Activated T-cell treated with anti-CD3 and anti-CD28 coated beads, Interleukin-2, amount 50 U/mL, for 4 hours (primary cell): ENCODE data around the gene EVA1B. TPM values are rescaled to one million over a fixed set of nuclear protein-coding genes. Genes with fewer than 3 reads are reported as not detected.

ENCODE experiments used
- ATAC-seq, 2 donors: fragments of 200-7000 bp; cut with Tn5 transposase; one replicate each; pipeline ENCODE4 v1.10.0; 2021
- DNase-seq: peaks from one replicate; pipeline ENCODE4 v3.0.0-alpha.2; 2020
- H3K27me3 Mint-ChIP-seq: one replicate; pipeline ENCODE4 v1.8.0; 2021; ENCODE audit warnings: low read depth, mixed read lengths
- H3K36me3 Mint-ChIP-seq: one replicate; pipeline ENCODE4 v1.8.0; 2022; ENCODE audit warnings: mixed read lengths; ENCODE audit not compliant: insufficient read depth
- H3K4me1 Mint-ChIP-seq: one replicate; pipeline ENCODE4 v1.8.0; 2021; ENCODE audit warnings: low read depth, mixed read lengths
- H3K4me3 Mint-ChIP-seq: one replicate; pipeline ENCODE4 v1.8.0; 2021; ENCODE audit warnings: mild to moderate bottlenecking, moderate library complexity, mixed read lengths
- H3K9me3 Mint-ChIP-seq: one replicate; pipeline ENCODE4 v1.8.0; 2021; ENCODE audit warnings: mixed read lengths
- total RNA-seq, 3 donors: library from RNA; stranded (reverse); gene quantifications; one replicate each; pipeline ENCODE4 v1.2.1, GENCODE V29; 2021

Gene EVA1B
- total RNA-seq, 3 donors from 2014 or later = 2.2 to 5.5 (median 4.5) TPM

DNA sequence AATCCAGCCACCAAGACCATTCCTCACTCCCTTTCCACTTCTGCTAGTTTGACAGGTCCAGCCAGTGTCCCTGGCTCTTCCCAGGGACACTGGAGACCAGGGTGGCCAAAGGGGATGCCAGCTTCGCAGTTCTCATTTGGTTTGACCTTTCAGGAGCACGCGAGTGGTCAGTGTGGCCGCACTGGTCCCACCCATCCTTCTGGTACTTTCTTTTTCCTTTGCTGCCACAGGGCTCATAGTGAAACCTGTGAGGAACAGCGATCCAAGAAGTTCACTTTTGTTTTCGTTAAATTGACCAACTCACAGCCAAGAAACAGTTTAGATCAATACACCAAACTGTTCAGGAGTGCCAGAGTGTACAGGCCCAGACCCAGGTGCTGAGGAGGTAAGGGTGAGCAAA lies 14.4 kb upstream of the EVA1B start:
- DNase-seq = no peak
- peaks cover 12% of the 10 kb centered on the region for H3K4me1 Mint-ChIP-seq
- no peak for ATAC-seq
- no peak overlapping the region for H3K4me3 Mint-ChIP-seq
- H3K9me3 Mint-ChIP-seq = no peaks in the 10 kb centered on the region
- H3K36me3 Mint-ChIP-seq = peaks cover 9% of the 10 kb centered on the region
- H3K27me3 Mint-ChIP-seq = no peaks in the 10 kb centered on the region

DNA sequence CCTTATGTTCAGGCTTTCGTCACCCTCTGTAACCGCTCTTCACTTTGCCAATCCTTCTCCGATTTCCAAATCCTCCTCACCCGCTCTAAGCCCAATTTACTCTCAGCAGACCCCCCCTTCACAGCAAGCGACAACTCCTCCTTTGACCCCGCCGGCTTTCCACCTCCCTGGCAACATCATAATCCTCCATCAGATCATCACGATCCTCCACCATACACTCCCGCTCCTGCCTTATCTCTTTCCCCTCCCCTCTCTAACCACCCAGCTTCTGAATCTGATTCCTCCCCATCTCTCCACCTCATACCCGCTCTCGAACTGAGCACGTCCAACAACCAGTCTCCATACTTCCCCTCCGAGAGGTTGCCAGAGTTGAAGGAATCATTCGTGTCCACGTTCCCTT lies 7.5 kb upstream of the EVA1B start:
- H3K9me3 Mint-ChIP-seq = no peaks in the 10 kb centered on the region
- no peak for DNase-seq
- no peak overlapping the region for H3K4me3 Mint-ChIP-seq
- H3K27me3 Mint-ChIP-seq = no peaks in the 10 kb centered on the region
- H3K4me1 Mint-ChIP-seq = no peaks in the 10 kb centered on the region
- ATAC-seq = no peak
- H3K36me3 Mint-ChIP-seq = no peaks in the 10 kb centered on the region

DNA sequence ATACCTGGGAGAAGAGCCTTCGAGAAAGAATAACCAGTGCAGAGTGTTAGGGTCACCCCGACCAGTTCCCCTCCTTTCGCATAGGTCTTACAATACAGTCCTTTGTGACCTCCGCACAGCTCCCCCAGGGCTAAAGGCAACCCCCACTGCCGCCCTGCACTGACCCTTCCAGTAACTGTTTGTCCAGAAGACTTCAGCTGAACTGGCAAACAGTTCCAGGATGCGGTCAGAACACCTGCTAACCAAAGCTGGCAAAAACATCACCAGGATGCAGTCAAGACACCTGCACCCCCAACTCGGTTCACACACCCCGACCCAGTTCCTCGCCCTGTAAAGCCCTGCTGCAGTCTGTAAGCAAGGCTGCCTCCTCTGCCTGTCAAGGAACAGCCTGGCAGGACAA lies 6.4 kb upstream of the EVA1B start:
- Mint-ChIP-seq H3K9me3 (no peaks in the 10 kb centered on the region), H3K27me3 (no peaks in the 10 kb centered on the region), H3K36me3 (no peaks in the 10 kb centered on the region), H3K4me1 (no peaks in the 10 kb centered on the region), H3K4me3 (no peak overlapping the region)
- ATAC-seq (no peak), DNase-seq (no peak)

DNA sequence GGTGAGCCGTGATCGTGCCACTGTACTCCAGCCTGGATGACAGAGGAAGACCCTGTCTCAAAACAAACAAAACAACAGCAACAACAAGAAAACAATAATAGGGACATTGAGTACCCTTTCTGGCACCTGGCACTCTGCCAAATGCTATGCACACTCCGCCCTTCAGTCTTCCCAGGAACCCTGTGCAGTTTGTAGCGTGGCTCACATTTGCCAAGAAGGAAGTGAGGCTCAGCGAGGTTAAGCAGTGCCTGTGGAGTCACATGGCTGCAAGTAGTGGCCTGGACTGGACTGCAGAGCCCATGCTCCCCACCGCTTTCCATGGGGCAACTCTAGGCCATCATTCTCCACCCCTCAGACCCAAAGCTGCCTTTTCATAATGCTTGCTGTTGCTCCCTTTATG lies 5.3 kb upstream of the EVA1B start:
- no peak for ATAC-seq
- no peaks in the 10 kb centered on the region for H3K27me3 Mint-ChIP-seq
- H3K9me3 Mint-ChIP-seq = no peaks in the 10 kb centered on the region
- peaks cover 10% of the 10 kb centered on the region for H3K4me1 Mint-ChIP-seq
- H3K4me3 Mint-ChIP-seq = no peak overlapping the region
- H3K36me3 Mint-ChIP-seq = no peaks in the 10 kb centered on the region
- DNase-seq = no peak

DNA sequence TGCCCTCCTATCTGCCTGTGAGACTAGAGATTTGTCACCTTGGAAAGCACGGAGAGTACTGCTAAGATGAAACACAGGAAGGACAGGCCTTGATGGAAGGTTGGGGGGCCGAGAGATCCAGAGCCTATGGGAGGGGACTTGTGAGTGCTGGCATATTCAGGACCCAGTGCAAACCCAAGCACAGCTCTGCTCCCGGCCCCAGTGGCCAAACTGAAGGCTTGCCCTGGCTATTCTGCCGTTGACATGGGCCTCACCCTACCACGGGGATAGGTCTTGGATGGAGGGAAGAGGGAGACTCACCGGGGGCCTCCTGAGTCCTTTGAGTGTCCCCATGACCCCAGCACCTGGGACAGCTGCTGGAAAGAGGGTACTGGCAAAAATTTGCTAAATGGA lies 4.6 kb upstream of the EVA1B start:
- H3K4me3 Mint-ChIP-seq = no peak overlapping the region
- H3K27me3 Mint-ChIP-seq = no peaks in the 10 kb centered on the region
- H3K4me1 Mint-ChIP-seq = peaks cover 10% of the 10 kb centered on the region
- H3K9me3 Mint-ChIP-seq = no peaks in the 10 kb centered on the region
- DNase-seq (no peak), ATAC-seq (no peak)
- no peaks in the 10 kb centered on the region for H3K36me3 Mint-ChIP-seq

DNA sequence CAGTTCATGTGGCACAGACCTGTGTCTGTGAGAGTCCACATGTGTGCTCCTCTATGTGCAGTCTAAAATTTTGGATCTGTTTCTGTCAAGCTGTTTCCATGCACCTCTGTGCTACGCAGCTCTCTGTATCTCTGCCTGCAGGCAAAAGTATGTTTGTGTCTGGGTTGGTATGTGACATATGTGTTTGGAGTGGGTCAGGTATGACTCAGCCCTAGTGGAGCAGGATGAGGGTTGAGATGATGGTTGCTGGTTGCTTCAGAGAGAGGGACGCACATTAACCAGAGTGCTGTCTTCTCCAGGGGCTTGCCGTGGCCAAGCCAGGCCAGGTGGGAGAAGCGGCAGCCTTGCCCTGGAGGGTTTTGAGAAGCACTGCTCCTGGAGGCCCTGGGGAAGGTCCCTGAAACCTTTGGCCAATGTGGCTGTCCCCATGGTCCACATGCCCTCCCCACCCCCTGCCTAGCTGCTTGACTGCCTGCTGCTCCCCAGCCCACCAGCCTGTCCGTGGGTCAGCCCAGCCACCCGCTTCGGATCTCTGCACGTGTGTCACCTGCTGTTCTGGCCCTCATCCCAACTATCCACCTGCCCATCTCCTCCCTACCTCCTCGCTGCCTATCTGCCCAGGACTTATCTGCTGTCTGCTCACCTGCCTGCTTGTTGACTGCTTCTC lies 4.1 kb upstream of the EVA1B start:
- ATAC-seq (no peak), DNase-seq (no peak)
- no peaks in the 10 kb centered on the region for H3K36me3 Mint-ChIP-seq
- H3K4me1 Mint-ChIP-seq = peaks cover 13% of the 10 kb centered on the region
- no peaks in the 10 kb centered on the region for H3K27me3 Mint-ChIP-seq
- H3K9me3 Mint-ChIP-seq = no peaks in the 10 kb centered on the region
- no peak overlapping the region for H3K4me3 Mint-ChIP-seq

DNA sequence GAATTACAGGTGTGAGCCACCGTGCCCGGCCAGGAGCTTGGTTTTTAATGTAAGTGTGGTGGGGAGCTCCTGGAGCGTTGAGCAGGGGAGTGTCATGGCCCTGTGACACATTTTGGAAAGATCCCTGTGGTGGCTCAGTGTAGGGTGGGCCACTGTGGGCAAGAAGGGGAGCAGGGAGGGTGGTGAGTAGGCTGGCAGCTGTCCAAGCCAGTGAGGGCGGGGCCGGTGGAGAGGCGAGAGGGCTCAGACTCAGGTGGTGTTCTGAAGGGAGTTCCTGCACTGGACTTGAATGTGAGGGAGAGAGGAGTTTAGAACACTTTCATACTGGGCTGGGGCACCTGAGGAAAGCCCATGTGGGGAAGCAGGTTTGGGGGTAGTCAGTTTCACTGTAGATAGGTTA lies 3.1 kb upstream of the EVA1B start:
- H3K9me3 Mint-ChIP-seq = no peaks in the 10 kb centered on the region
- no peak overlapping the region for H3K4me3 Mint-ChIP-seq
- ATAC-seq (no peak), DNase-seq (no peak)
- no peaks in the 10 kb centered on the region for H3K27me3 Mint-ChIP-seq
- H3K4me1 Mint-ChIP-seq = peaks cover 18% of the 10 kb centered on the region
- no peaks in the 10 kb centered on the region for H3K36me3 Mint-ChIP-seq

DNA sequence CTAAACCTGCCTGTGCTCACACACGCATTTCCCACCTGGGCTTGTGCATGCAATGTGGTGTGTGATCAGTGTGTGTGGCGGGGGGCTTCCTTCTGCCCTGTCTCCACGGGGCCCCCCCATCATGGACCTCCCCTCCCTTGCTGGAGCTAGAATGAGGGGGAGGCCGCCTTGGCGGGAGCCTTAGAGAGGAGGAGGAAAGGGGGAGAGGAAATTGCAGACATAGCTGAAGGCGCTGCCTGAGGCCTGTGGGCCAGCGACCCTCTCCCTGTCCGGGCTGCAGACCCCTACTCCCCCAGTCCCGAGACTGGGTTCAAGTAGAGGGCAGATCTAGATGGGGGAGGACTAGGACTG lies 883 bp upstream of the EVA1B start:
- no peak for DNase-seq
- H3K36me3 Mint-ChIP-seq = no peaks in the 10 kb centered on the region
- ATAC-seq = no peak
- H3K4me3 Mint-ChIP-seq = peak overlapping the region; percentile 59
- peaks cover 23% of the 10 kb centered on the region for H3K4me1 Mint-ChIP-seq
- H3K9me3 Mint-ChIP-seq = no peaks in the 10 kb centered on the region
- no peaks in the 10 kb centered on the region for H3K27me3 Mint-ChIP-seq

DNA sequence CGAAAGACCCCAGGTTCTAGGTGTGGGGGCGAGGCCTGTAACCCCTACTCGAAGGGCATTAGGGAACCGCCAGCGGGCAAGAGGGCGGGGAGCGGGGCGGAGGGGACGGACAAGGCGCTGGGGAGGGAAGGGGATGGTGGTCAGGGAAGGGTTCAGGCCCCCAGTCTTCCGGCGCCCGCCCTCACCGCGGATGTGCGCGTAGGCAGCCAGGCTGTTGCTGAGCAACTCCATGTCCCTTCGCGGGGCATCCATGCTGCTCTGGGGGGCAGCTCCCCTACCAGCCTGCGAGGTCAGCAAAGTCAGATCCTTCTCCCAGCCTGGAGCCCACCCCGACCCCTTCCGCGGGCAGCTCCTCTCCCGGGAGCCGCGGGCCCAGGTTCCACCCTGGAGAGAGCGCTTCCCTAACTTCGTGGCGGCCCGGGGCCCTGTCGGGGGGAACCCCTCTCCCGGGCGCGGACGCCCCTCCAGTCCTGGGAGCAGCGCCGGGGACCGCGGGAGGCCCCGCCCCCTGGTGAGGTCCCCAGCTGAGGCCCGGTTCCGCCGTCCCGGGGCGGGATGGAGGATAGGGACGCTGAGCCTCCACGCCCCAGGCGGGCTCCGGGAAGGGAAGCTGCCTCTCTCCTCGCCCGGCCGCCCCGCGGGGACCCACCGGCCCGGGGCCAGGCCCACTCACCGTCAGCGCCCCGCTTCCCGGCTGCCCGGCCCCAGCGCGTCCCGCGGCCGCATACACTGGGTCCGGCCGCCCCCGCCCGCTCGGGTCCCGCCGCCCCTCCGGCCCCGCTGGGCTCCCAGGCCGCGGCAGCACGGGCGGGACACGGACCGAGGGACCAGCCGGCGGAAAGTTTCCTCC lies 434 bp downstream of the EVA1B start:
- Mint-ChIP-seq H3K36me3 (no peaks in the 10 kb centered on the region), H3K4me1 (peaks cover 23% of the 10 kb centered on the region), H3K27me3 (no peaks in the 10 kb centered on the region), H3K4me3 (peak overlapping the region; percentile 68), H3K9me3 (no peaks in the 10 kb centered on the region)
- ATAC-seq = peak; percentile 35 to 43
- no peak for DNase-seq

DNA sequence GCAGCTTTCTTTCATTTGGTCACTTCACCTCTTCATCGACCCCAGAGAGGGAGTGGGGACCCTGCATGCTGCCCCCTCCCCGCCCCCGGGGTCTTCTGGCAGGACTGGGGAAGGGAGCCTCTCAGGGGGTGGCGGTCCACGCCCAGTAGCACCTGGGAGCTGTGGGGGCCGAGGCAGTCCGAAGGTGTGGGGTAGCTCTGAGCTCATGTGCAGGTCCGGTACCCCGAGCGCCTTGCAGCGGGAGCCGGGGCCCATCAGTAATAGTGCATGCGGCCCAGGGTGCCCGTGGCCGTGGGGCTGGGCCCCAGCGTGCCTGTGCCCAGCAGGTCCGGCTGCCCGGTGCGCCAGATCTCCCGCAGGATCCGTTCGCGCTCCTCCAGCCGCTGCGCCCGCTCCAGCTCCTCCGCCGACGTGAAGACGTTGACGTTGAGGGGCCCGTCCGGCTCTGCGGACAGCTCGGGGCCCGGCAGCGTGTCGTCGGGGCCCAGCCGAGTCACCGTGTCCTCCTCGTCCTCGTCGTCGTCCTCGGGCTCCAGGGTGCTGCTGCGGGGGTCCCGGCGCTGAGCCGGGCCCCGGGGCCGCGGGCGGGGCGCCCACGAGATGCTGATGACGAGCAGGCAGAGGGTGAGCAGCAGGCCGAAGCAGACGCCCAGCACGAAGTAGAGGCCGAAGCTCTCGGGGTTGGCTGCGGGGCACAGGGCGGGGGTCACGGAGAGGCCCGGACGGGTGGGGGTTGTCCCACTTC lies 1.2 kb downstream of the EVA1B start:
- H3K9me3 Mint-ChIP-seq = no peaks in the 10 kb centered on the region
- H3K4me1 Mint-ChIP-seq = peaks cover 23% of the 10 kb centered on the region
- H3K4me3 Mint-ChIP-seq = peak overlapping the region; percentile 68
- H3K36me3 Mint-ChIP-seq = no peaks in the 10 kb centered on the region
- no peaks in the 10 kb centered on the region for H3K27me3 Mint-ChIP-seq
- DNase-seq (no peak), ATAC-seq (no peak)

DNA sequence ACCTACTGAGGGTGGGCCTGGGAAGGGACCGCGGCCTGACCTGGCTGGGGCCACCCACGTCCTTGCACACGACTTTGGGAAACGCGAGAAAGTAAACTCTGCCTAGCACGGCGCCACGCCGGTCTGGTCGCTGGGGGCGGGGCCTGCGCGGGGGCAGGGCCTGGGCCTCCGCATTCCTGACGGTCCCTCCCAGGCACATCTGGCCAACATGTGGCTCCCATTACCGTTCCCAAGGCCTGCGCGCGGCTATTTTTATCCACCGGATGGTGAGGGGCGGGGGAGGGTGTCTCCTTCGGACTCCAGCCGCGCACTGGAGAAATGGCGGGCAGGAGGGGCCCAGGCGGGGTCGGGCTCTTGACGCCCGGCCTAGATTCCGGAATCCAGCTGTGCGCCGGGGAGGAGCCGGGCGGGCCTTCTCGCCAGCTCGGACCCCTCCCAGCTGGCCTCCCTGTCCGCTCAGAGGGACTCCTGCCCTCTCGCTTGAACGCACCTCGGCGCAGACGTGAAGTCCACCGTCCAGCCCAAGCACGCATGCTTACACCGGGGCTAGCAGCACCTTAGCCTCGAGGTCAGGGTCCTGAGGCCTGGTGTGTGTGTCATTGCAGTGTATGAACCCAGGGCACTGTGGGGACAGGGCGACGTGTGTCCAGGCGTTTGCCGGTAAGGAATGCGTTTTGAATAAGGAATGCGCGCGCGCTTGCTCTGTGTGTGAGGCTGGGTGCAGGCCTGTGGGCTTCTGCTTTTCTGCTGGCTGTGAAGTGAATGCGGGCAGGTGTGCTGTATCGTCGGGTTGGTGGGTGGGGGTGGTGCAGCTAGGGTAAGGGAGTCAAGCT lies 2.1 kb downstream of the EVA1B start:
- Mint-ChIP-seq H3K27me3 (no peaks in the 10 kb centered on the region), H3K4me3 (peak overlapping the region; percentile 48), H3K4me1 (peaks cover 23% of the 10 kb centered on the region), H3K9me3 (no peaks in the 10 kb centered on the region), H3K36me3 (no peaks in the 10 kb centered on the region)
- ATAC-seq = peak; percentile 32 to 42
- peak; percentile 30 for DNase-seq

DNA sequence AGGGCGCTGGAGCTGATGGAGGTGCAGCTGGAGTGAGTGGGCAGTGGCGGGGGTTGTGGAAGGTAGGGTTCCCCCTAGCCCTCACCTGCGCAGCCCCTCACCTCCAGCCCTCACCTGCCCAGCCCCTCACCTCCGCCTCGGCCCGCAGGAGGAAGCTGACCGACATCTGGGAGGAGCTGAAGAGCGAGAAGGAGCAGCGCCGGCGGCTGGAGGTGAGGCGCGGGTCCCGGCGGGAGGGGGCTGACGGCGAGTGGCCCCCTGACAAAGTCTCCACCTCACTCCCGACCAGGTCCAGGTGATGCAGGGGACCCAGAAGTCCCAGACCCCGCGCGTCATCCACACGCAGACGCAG lies 2.7 kb downstream of the EVA1B start:
- peak overlapping the region; percentile 48 for H3K4me3 Mint-ChIP-seq
- no peaks in the 10 kb centered on the region for H3K9me3 Mint-ChIP-seq
- peaks cover 23% of the 10 kb centered on the region for H3K4me1 Mint-ChIP-seq
- H3K36me3 Mint-ChIP-seq = no peaks in the 10 kb centered on the region
- no peak for DNase-seq
- peak in 1 of 2 donors; percentile 1 for ATAC-seq
- H3K27me3 Mint-ChIP-seq = no peaks in the 10 kb centered on the region

DNA sequence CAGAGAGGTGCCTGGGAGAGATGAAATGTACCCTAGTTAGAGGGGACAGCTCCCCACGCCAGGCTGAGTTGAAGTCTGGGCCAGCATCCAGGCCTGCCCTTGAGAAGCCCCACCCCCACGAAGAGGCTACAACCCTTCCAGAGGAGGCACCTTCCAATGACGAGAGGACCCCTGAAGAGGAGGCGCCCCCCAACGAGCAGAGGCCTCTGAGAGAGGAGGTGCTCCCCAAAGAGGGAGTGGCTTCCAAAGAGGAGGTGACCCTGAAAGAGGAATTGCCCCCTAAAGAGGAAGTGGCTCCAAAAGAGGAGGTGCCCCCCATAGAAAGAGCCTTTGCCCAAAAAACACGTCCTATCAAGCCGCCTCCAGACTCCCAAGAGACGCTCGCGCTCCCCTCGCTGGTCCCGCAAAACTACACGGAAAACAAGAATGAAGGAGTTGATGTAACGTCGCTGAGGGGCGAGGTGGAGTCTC lies 3.1 kb downstream of the EVA1B start:
- H3K9me3 Mint-ChIP-seq = no peaks in the 10 kb centered on the region
- DNase-seq = no peak
- H3K4me3 Mint-ChIP-seq = peak overlapping the region; percentile 48
- H3K27me3 Mint-ChIP-seq = no peaks in the 10 kb centered on the region
- no peak for ATAC-seq
- peaks cover 23% of the 10 kb centered on the region for H3K4me1 Mint-ChIP-seq
- no peaks in the 10 kb centered on the region for H3K36me3 Mint-ChIP-seq

DNA sequence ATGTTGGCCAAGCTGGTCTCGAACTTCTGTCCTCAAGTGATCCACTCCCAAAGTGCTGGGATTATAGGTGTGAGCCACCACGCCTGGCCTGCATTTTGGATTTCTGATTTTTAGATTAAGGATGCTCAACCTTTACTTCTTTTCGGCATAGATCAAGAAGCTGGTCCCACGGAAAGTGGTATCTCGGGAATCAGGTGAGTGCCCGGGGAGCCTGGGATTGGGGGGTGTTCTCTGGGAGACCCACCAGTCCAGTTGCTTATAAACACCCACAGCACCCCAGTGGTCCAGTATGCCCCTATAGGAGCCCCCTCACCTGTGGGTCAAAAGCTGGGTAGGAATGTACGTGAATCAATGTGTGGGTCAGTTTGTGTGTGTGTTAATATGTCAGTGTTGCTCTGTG lies 14.0 kb downstream of the EVA1B start:
- Mint-ChIP-seq H3K4me1 (peaks cover 21% of the 10 kb centered on the region), H3K4me3 (no peak overlapping the region), H3K36me3 (peaks cover 3% of the 10 kb centered on the region), H3K27me3 (no peaks in the 10 kb centered on the region), H3K9me3 (no peaks in the 10 kb centered on the region)
- no peak for DNase-seq
- ATAC-seq = no peak
